Natural killer cell treated with Interleukin-12 subunit alpha and Interleukin-12 subunit beta and Interleukin-15 and Interleukin-18, amount 100 ng/mL, for 72 hours (primary cell): ENCODE data around the gene HOXA6. TPM values are rescaled to one million over a fixed set of nuclear protein-coding genes. Genes with fewer than 3 reads are reported as not detected.

ENCODE experiments used
- ATAC-seq, 2 donors: fragments of 150-1000 bp; cut with Tn5 transposase in 1 of 2; sonication (Bioruptor Pico), chemical (Tn5 transposase) in 1 of 2; 2 replicates each; pipeline ENCODE4 v1.10.0; 2021
- DNase-seq: peaks from one replicate; pipeline ENCODE4 v3.0.0; 2022; ENCODE audit warnings: low spot score
- H3K27ac Mint-ChIP-seq, 2 donors: 1 replicate in 1 of 2; 2 replicates in 1 of 2; pipeline ENCODE4 v1.8.0; 2022; ENCODE audit warnings: mixed read lengths in 2 of 2, mild to moderate bottlenecking in 1 of 2, moderate library complexity in 1 of 2
- H3K27me3 Mint-ChIP-seq, 2 donors: 1 replicate in 1 of 2; 2 replicates in 1 of 2; pipeline ENCODE4 v1.8.0; 2022; ENCODE audit warnings: mixed read lengths in 2 of 2
- H3K36me3 Mint-ChIP-seq: one replicate; pipeline ENCODE4 v1.8.0; 2022; ENCODE audit warnings: mixed read lengths
- H3K4me1 Mint-ChIP-seq, 2 donors: 1 replicate in 1 of 2; 2 replicates in 1 of 2; pipeline ENCODE4 v1.8.0; 2022; ENCODE audit warnings: low read depth in 2 of 2, mixed read lengths in 2 of 2, mild to moderate bottlenecking in 1 of 2
- H3K4me3 Mint-ChIP-seq: one replicate; pipeline ENCODE4 v1.8.0; 2022; ENCODE audit warnings: mixed read lengths
- H3K9me3 Mint-ChIP-seq: 2 replicates; pipeline ENCODE4 v1.8.0; 2022; ENCODE audit warnings: mixed read lengths
- total RNA-seq, 2 donors: library from RNA; stranded (reverse); gene quantifications; one replicate each; pipeline ENCODE4 v1.2.3, GENCODE V29; 2022

The HOXA6 gene
- total RNA-seq, 2 donors from 2014 or later = 0.81 TPM; not detected in 1

DNA sequence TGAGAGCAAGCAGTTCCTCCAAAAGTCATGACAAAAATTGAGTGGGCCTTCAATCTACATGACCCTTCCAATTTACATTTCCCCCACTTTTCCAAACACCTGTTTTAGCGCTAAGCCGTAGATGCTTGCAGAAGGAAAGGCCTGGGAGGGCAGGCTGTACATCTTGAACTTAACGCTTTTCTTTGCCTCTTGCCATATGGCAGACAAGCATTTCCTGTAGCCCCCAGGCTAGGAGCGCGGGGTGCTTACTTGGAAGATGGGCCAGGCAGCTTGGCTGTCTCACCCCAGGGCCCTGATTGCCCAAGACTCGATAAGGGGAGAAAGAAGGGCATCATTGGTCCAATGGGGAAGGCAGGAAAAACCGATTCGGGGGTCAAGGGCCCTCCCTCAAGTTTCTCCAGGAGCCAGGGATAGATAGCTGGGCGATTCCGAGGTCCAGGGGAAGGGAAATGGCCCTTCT, 24.8 kb upstream of the HOXA6 start:
- H3K4me3 Mint-ChIP-seq = peak overlapping the region; percentile 84
- H3K4me1 Mint-ChIP-seq = peaks cover 21 to 33% of the 10 kb centered on the region in 2 donors
- H3K36me3 Mint-ChIP-seq = peaks cover 12% of the 10 kb centered on the region
- H3K9me3 Mint-ChIP-seq = no peaks in the 10 kb centered on the region
- peak overlapping the region; percentile 59 to 67 for H3K27ac Mint-ChIP-seq
- no peak for DNase-seq
- no peak for ATAC-seq
- peaks cover 39 to 42% of the 10 kb centered on the region in 2 donors for H3K27me3 Mint-ChIP-seq

DNA sequence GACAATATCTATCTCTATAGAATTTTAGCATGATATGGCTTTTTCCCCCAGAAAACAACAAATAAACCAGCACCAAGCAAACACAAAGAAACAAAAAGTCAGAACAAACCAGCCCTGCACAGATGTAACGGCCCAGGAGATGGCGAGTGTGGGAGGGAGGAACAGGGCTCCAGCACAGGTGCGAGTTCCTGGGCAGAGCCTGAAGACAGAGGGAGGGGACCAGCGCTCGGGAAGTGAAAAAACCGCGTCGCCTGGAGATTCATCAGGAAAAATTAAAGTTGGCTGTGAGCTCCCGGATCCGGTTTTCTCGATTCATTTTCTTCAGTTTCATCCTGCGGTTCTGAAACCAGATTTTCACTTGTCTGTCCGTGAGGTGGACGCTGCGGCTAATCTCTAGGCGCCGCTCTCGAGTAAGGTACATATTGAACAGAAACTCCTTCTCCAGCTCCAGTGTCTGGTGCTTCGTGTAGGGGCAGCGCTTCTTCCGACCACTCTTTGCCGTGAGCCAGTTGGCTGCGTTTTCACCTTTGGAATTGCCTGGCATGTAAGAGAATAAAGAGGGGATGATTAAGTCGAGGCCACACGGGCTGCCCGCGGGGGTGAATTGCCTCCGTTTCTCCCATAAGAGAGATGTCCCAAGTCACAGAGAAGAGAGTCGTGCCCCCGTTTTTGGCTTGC, 24.2 kb upstream of the HOXA6 start:
- H3K27ac Mint-ChIP-seq = peak overlapping the region; percentile 59 to 67
- peaks cover 42 to 48% of the 10 kb centered on the region in 2 donors for H3K27me3 Mint-ChIP-seq
- H3K4me3 Mint-ChIP-seq = peak overlapping the region; percentile 84
- DNase-seq = no peak
- no peak for ATAC-seq
- peaks cover 12% of the 10 kb centered on the region for H3K36me3 Mint-ChIP-seq
- H3K4me1 Mint-ChIP-seq = peaks cover 24 to 38% of the 10 kb centered on the region in 2 donors
- no peaks in the 10 kb centered on the region for H3K9me3 Mint-ChIP-seq

DNA sequence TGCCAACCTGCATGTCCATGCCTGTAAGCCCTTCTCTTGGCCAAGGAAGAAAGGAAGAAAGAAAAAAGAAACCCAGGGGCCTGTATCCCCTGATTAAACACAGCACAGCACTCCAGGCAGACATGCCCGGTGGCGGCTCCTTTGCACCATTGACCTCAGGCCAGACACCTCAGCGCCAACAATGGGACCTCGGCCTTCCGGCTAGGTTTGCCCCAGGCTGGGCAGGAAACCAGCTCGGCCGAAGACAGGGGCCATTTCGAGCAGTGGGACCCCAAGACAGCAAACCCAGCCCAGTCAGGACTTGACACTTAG, 23.7 kb upstream of the HOXA6 start:
- peak overlapping the region; percentile 84 for H3K4me3 Mint-ChIP-seq
- H3K36me3 Mint-ChIP-seq = peaks cover 12% of the 10 kb centered on the region
- DNase-seq (no peak), ATAC-seq (no peak)
- H3K27me3 Mint-ChIP-seq = peaks cover 42 to 49% of the 10 kb centered on the region in 2 donors
- peak overlapping the region in 1 of 2 donors; percentile 67 for H3K27ac Mint-ChIP-seq
- no peaks in the 10 kb centered on the region for H3K9me3 Mint-ChIP-seq
- peaks cover 24 to 38% of the 10 kb centered on the region in 2 donors for H3K4me1 Mint-ChIP-seq

DNA sequence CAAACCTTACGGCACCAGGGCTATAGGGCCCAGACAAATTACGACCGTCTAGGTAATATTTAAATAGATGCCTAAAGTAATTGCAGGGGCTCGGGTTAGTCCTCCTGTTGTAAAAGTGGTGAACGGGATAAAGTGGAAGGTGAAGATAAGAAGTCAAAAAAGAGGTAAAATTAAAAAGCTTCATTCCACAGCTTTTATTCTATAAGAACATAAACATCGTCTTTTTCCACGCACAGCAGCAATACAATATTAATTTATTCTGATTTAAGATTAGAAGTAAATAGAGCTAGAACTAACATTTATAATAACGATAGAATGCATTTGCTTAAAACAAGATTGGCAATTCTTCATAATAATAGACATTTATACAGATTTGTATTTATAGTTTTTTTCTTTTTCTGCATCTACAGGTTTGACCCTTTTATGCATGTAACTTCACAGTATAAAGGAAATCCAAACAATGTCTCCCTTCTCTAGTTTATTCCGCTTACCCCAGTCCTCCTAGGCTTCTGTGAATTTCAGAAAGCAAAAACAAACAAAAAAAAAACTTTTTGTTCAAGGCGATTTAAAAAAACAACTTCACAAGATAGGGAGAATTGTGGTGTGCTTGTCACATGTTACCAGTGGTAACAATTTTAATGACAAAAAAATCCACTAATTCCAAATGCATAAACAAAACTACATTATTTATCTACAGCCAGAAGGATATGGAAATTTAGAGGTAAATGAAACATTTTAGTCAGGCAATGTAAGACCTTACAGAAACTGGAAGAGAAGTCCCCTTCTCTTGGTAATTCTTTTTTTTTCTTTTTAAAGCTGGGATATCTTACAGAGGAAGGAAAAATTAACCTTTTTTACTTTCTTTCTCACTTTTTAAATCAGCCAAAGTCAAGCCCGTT, 23.1 kb upstream of the HOXA6 start:
- H3K9me3 Mint-ChIP-seq = no peaks in the 10 kb centered on the region
- H3K36me3 Mint-ChIP-seq = peaks cover 12% of the 10 kb centered on the region
- DNase-seq (no peak), ATAC-seq (no peak)
- H3K27ac Mint-ChIP-seq = peak overlapping the region in 1 of 2 donors; percentile 67
- peaks cover 27 to 40% of the 10 kb centered on the region in 2 donors for H3K4me1 Mint-ChIP-seq
- H3K27me3 Mint-ChIP-seq = peaks cover 41 to 53% of the 10 kb centered on the region in 2 donors
- peak overlapping the region; percentile 84 for H3K4me3 Mint-ChIP-seq

DNA sequence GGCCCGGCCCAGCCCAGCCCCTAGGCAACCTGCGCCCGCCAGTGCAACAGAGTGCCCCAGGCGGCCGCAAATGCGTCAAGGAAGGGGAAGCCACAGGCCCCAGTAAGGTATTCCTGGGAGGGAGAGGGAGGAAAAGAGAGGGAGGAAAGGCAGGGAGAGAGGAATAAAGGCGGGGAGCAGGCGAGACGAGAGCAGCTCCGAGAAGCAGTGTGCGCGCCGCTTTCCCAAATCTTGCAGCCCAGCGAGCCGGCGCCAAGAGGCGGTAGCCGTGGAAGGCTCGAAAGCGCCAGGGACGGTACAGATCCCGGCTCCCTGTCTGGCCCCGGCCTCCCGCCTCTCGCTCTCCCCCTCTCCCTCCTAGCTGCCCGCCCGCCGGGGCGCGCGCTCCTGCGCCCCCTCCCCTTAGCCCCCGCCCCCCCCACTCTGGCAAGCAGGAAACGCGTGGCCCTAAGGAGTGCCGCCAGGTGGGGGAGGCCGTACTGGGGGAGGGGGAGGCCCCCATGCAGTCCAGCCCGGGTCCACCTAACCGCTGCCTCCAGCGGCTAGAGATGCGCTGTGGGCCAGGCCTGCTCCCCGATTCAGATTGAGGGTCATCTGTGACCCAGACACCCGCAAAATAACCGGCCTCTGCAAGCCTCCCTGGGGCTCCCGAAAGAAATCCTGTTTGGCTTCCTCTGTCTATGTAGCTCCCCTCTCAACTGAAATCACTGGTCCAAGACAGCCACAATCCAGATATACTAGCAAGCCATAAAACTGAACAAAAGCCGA, 22.3 kb upstream of the HOXA6 start:
- peaks cover 42 to 55% of the 10 kb centered on the region in 2 donors for H3K27me3 Mint-ChIP-seq
- H3K36me3 Mint-ChIP-seq = peaks cover 12% of the 10 kb centered on the region
- DNase-seq (peak; percentile 44), ATAC-seq (no peak)
- H3K27ac Mint-ChIP-seq = no peak overlapping the region
- H3K9me3 Mint-ChIP-seq = no peaks in the 10 kb centered on the region
- peaks cover 28 to 42% of the 10 kb centered on the region in 2 donors for H3K4me1 Mint-ChIP-seq
- H3K4me3 Mint-ChIP-seq = peak overlapping the region; percentile 90

DNA sequence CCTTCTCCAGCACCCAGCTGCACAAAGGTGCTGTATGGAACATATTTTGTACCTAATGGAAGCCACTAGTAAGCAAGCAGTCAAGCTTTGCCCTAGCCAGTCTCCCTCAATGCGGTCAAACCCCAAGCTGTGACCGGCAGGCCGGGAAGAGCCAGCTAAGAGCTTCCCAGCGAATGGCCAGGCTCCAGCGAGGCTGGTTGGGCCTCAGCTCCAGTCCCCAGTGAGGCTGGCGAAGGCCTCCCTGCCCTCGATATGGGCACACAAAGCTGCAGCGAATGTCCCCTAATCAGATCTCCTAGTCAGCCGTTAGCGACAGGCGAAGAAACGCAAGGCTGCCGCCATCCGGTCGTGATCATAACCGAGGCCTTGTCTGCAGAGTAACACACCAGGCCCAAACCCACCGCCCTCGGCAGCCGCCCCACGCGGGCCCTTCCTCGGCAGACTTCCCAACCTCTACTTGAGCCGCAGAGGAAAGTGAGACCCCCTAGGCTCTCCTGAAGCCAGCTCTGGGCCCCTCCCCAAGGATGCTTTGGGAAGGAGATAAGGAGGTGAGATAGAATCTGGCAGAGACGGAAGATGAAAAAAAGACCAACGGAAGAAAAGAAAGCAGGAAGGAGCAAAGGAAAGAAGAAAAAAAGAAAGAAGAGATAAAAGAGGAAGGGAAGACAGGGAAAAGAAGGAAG, 20.8 kb upstream of the HOXA6 start:
- ATAC-seq (peak in 1 of 2 donors; percentile 35), DNase-seq (no peak)
- peaks cover 12% of the 10 kb centered on the region for H3K36me3 Mint-ChIP-seq
- H3K4me3 Mint-ChIP-seq = peak overlapping the region; percentile 90
- H3K27ac Mint-ChIP-seq = peak overlapping the region; percentile 16 to 74
- H3K4me1 Mint-ChIP-seq = peaks cover 38 to 51% of the 10 kb centered on the region in 2 donors
- H3K9me3 Mint-ChIP-seq = no peaks in the 10 kb centered on the region
- H3K27me3 Mint-ChIP-seq = peaks cover 53 to 64% of the 10 kb centered on the region in 2 donors

- Mint-ChIP-seq H3K27ac (peak overlapping the region in 1 of 2 donors; percentile 74), H3K4me3 (peak overlapping the region; percentile 90), H3K4me1 (peaks cover 38 to 52% of the 10 kb centered on the region in 2 donors), H3K27me3 (peaks cover 55 to 69% of the 10 kb centered on the region in 2 donors), H3K9me3 (no peaks in the 10 kb centered on the region), H3K36me3 (peaks cover 12% of the 10 kb centered on the region)
- no peak for DNase-seq
- no peak for ATAC-seq
These were observed 20.3 kb upstream of the HOXA6 start for GRCh38 chr7:27167916-27168264.

GRCh38 chr7:27166531-27167505, 19.2 kb upstream of the HOXA6 start:
- peak overlapping the region; percentile 77 for H3K4me3 Mint-ChIP-seq
- ATAC-seq (no peak), DNase-seq (no peak)

GRCh38 chr7:27165996-27166530, 18.5 kb upstream of the HOXA6 start:
- peak; percentile 53 for DNase-seq
- H3K27ac Mint-ChIP-seq = peak overlapping the region in 1 of 2 donors; percentile 47
- H3K4me1 Mint-ChIP-seq = peaks cover 28 to 36% of the 10 kb centered on the region in 2 donors
- peak overlapping the region; percentile 75 for H3K4me3 Mint-ChIP-seq
- peaks cover 6% of the 10 kb centered on the region for H3K36me3 Mint-ChIP-seq
- no peaks in the 10 kb centered on the region for H3K9me3 Mint-ChIP-seq
- H3K27me3 Mint-ChIP-seq = peaks cover 52 to 56% of the 10 kb centered on the region in 2 donors
- no peak for ATAC-seq

More at GRCh38 chr7:27166531-27167505, 19.2 kb upstream of the HOXA6 start:
- peaks cover 8% of the 10 kb centered on the region for H3K36me3 Mint-ChIP-seq
- peak overlapping the region in 1 of 2 donors; percentile 74 for H3K27ac Mint-ChIP-seq
- no peaks in the 10 kb centered on the region for H3K9me3 Mint-ChIP-seq
- H3K27me3 Mint-ChIP-seq = peaks cover 56 to 64% of the 10 kb centered on the region in 2 donors
- H3K4me1 Mint-ChIP-seq = peaks cover 31 to 44% of the 10 kb centered on the region in 2 donors

GRCh38 chr7:27165089-27165995, 17.8 kb upstream of the HOXA6 start, which contains the start of gene HOXA9:
HOXA9 (minus strand) TSS chr7:27165537; CDS start chr7:27165457, 80 bp downstream.
- Mint-ChIP-seq H3K27ac (peak within 1 kb of the TSS in 1 of 2 donors; percentile 47), H3K4me1 (peaks cover 29% of the 10 kb centered on the region in 2 donors), H3K36me3 (peaks cover 6% of the 10 kb centered on the region), H3K27me3 (peaks cover 48 to 49% of the 10 kb centered on the region in 2 donors), H3K4me3 (peak within 1 kb of the TSS; percentile 75), H3K9me3 (no peaks in the 10 kb centered on the region)
- DNase-seq (peak; percentile 62), ATAC-seq (peak; percentile 53 to 58)
